Liver (tissue), 9 donors: ENCODE data around the gene MYLK2. TPM values are rescaled to one million over a fixed set of nuclear protein-coding genes. Genes with fewer than 3 reads are reported as not detected.

ENCODE experiments used
- DNase-seq: peaks from one replicate; pipeline ENCODE4 v3.0.0-alpha.2; 2017; ENCODE audit warnings: low spot score
- H3K27ac ChIP-seq, 2 donors: one replicate each; pipeline ENCODE4 v1.7.0; 2013; ENCODE audit warnings: inconsistent platforms in 2 of 2, low read length in 2 of 2, control low read depth in 1 of 2, low read depth in 1 of 2, mild to moderate bottlenecking in 1 of 2
- H3K27me3 ChIP-seq, 4 donors: one replicate each; pipeline versions ENCODE4 v1.6.1 to v1.7.0; 2013; ENCODE audit warnings: low read length in 3 of 4, inconsistent platforms in 1 of 4, mild to moderate bottlenecking in 1 of 4, moderate library complexity in 1 of 4; ENCODE audit not compliant: control insufficient read depth in 4 of 4, insufficient read depth in 4 of 4
- H3K36me3 ChIP-seq, 4 donors: one replicate each; pipeline versions ENCODE4 v1.6.1 to v1.7.0; 2013; ENCODE audit warnings: low read length in 3 of 4, mild to moderate bottlenecking in 3 of 4, low read depth in 1 of 4, moderate library complexity in 1 of 4; ENCODE audit not compliant: control insufficient read depth in 4 of 4, insufficient read depth in 3 of 4
- H3K4me1 ChIP-seq, 4 donors: one replicate each; pipeline versions ENCODE4 v1.6.1 to v1.7.0; 2013; ENCODE audit warnings: low read length in 3 of 4, mild to moderate bottlenecking in 3 of 4, moderate library complexity in 1 of 4; ENCODE audit not compliant: control insufficient read depth in 4 of 4, insufficient read depth in 4 of 4
- H3K4me3 ChIP-seq, 3 donors: one replicate each; pipeline versions ENCODE4 v1.6.1 to v1.7.0; 2013; ENCODE audit warnings: low read length in 3 of 3, control low read depth in 1 of 3, low read depth in 1 of 3, mild to moderate bottlenecking in 1 of 3
- H3K9ac ChIP-seq, 2 donors: one replicate each; pipeline ENCODE4 v1.7.0; 2013; ENCODE audit warnings: low read length in 2 of 2, mild to moderate bottlenecking in 2 of 2, moderate library complexity in 2 of 2, control low read depth in 1 of 2, low read depth in 1 of 2
- H3K9me3 ChIP-seq, 4 donors: one replicate each; pipeline versions ENCODE4 v1.6.1 to v1.7.0; 2013; ENCODE audit warnings: low read length in 3 of 4; ENCODE audit not compliant: control insufficient read depth in 4 of 4
- EGR1 ChIP-seq, 2 donors: IDR thresholded peaks; 2 replicates each; pipeline ENCODE4 v1.6.1; 2016 to 2018; ENCODE audit warnings: antibody characterized with exemption in 2 of 2, low read depth in 2 of 2
- FOXA1 ChIP-seq: IDR thresholded peaks from 2 replicates; pipeline ENCODE4 v1.6.1; 2016; ENCODE audit warnings: antibody characterized with exemption
- FOXA2 ChIP-seq: IDR thresholded peaks from 2 replicates; pipeline ENCODE4 v1.6.1; 2016; ENCODE audit warnings: antibody characterized with exemption
- GABPA ChIP-seq, 2 donors: IDR thresholded peaks in 1 of 2; conservative IDR thresholded peaks in 1 of 2; 2 replicates each; pipeline ENCODE4 v1.6.1; 2016; ENCODE audit warnings: antibody characterized with exemption in 2 of 2, mild to moderate bottlenecking in 1 of 2, moderate library complexity in 1 of 2
- HNF4A ChIP-seq, 2 donors: conservative IDR thresholded peaks; 2 replicates each; pipeline ENCODE4 v1.6.1; 2016; ENCODE audit warnings: antibody characterized with exemption in 2 of 2, mild to moderate bottlenecking in 2 of 2
- HNF4G ChIP-seq: IDR thresholded peaks from 2 replicates; pipeline ENCODE4 v1.6.1; 2016; ENCODE audit warnings: antibody characterized with exemption
- JUND ChIP-seq, 2 donors: IDR thresholded peaks; 2 replicates each; pipeline ENCODE4 v1.6.1; 2016; ENCODE audit warnings: antibody characterized with exemption in 2 of 2
- RXRA ChIP-seq, 2 donors: IDR thresholded peaks; 2 replicates each; pipeline ENCODE4 v1.6.1; 2017 to 2018; ENCODE audit warnings: antibody characterized with exemption in 2 of 2, mild to moderate bottlenecking in 1 of 2
- YY1 ChIP-seq: IDR thresholded peaks from 2 replicates; pipeline ENCODE4 v1.6.1; 2016; ENCODE audit warnings: antibody characterized with exemption, mild to moderate bottlenecking
- WGBS: extraction: QIAGEN DNeasy Blood & Tissue Kit; methylation state at CpG from one replicate; pipeline ENCODE4 v1.1.7; 2013; 5-methylcytosine and 5-hydroxymethylcytosine counted together
- polyA plus RNA-seq, 2 donors: library from polyadenylated mRNA; stranded (reverse) in 1 of 2; unstranded in 1 of 2; fragments of 200-250 nt in 1 of 2; fragments of >200 nt in 1 of 2; fragmentation: Nextera tagmentation in 1 of 2; extraction: Ambion mirVana in 1 of 2; gene quantifications; one replicate each; pipeline versions ENCODE4 v1.2.1 to v1.2.3, GENCODE V29; 2013 to 2015
- total RNA-seq, 2 donors: library from RNA; depleted of rRNA; stranded (reverse); fragments of >200 nt; gene quantifications; one replicate each; pipeline ENCODE4 v1.2.3, GENCODE V29; 2014
- TF ChIP-seq, protein P1 (sequence below): IDR thresholded peaks from 2 replicates; pipeline ENCODE4 v1.6.1; 2016; ENCODE audit warnings: antibody characterized with exemption
- TF ChIP-seq, protein P2 (sequence below): IDR thresholded peaks from 2 replicates; pipeline ENCODE4 v1.6.1; 2016; ENCODE audit warnings: antibody characterized with exemption, mild to moderate bottlenecking
- TF ChIP-seq, protein P3 (sequence below): IDR thresholded peaks from 2 replicates; pipeline ENCODE4 v1.6.1; 2016; ENCODE audit warnings: antibody characterized with exemption
- donor health status: healthy.
- donor health status: healthy.
- donor health status: healthy.
- donor health status: healthy.
- donor health status: healthy.

The MYLK2 gene
- total and polyA plus RNA-seq, 4 donors = 0.08 to 0.19 TPM; not detected in 2

DNA sequence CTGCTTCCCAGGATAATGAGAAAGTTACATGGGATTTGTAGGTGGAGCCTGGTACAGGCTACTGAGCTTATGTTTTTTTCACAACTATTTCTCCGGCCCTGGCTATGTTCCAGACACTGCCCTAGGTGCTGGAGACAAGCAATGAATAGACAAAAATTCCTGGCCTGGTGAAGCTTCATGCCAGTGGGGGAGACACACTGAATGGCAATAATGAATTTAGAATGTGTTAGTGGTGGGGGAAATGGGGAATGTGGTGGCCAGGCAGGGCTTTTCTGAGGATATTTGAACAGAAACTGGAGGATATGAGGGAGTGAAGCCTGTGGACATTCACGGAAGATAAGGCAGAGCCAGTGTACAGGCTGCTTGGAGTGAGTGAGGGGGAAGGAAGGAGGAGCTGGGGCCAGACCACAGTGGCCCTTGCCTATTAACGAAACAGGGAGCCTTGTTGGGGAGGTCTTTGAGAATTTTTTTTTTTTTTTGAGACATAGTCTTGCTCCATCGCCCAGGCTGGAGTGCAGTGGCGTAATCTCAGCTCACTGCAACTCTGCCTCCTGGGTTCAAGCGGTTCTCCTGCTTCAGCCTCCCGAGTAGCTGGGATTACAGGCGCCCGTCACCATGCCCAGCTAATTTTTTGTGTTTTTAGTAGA is 19.6 kb downstream of the MYLK2 start (continued):
- TF ChIP-seq FOXA1 (no peak), JUND (IDR thresholded peaks at IDR 0.05) (no peak)

DNA sequence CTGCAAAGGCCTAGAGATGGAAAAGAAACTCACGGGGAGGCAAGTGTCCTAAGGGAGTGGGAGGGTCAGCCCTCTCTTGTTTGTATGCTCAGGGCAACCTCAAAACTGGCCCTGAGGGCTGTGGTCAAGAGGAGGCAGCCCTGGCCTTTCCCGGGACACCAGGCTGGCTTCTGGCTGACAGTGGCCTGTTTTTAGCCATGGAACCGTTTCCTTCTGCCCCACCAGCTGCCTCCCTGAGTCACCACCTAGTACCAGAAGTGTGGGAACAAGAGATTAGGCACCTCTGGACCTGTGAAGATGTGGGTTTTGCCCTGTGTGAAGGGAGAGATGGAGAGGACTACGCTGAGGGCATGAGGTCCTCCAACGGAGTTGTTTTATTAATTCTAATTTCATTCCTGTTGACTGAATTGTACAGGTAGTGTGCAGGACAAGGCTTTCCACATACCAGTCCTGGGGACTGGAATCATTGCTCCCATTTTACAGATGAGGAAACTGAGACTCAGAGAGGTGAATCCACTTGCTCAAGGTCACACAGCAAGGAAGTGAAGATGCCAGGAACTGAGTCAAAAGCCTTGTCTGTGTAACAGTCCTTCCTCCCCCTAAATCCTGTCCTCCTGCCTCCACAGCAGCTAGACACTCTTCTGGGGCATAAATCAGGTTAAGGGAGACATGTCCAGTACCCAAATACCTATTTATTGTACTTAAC is 20.8 kb downstream of the MYLK2 start:
- WGBS = 74% methylated on average over 5 of the region's 5 CpGs
- no peaks in the 10 kb centered on the region for H3K4me1 ChIP-seq

DNA sequence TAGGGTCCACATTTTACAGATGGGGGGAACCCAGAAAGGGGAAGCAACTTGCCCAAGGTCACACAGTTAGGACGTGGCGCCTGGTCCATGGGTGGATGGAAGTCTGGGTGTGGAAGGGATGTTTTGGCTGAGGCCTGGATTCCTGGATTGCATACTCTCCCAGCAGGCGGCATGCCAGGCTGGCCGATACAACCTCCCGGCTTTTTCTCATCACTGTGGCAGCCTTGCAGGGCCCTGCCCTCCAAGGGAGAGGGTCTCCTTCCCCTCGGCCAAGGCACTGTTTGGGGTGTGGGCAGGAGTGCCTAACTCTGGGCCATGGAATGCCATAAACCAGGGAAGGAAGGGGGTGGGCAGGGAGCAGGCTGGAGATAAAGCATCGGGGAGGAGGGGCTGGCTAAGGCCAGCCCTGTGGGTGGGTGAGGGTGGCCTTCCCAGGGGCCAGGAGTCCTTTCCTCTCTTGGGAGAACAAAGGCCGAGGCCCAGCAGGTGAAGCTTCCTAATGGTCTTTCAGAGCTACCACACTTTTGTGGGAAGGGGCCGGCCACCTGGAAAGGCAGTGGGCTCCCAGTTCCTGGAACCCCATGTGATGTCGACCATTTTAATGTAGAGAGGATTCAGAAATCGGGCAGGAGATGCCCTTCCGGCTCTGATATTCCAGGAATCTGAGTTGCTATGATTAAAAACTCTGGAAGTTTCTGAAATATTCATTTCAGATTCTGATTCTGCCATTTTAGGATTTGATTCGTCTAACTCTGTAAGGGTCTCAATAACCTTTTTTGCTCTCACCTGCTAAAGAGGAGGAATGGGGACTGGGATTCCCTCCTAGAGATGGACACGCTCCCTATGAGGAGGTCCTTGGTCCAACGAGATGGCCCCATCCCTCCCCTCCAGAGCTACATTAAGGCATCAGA is 22.0 kb downstream of the MYLK2 start:
- Histone ChIP-seq H3K4me3 (no peak overlapping the region), H3K4me1 (no peaks in the 10 kb centered on the region), H3K9me3 (no peaks in the 10 kb centered on the region), H3K27me3 (peaks cover 0 to 3% (median 0%) of the 10 kb centered on the region in 4 donors), H3K36me3 (no peaks in the 10 kb centered on the region), H3K9ac (no peak overlapping the region), H3K27ac (peak overlapping the region in 1 of 2 donors; percentile 34)
- TF ChIP-seq FOXA2 (no peak), GABPA (IDR thresholded peaks at IDR 0.05 in 1 of 2, conservative IDR thresholded peaks at IDR 0.05 in 1 of 2) (no peak), RXRA (IDR thresholded peaks at IDR 0.05) (no peak)
- TF ChIP-seq, protein P1, sequence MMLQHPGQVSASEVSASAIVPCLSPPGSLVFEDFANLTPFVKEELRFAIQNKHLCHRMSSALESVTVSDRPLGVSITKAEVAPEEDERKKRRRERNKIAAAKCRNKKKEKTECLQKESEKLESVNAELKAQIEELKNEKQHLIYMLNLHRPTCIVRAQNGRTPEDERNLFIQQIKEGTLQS = no peak
- 79% methylated on average over 15 of the region's 15 CpGs for WGBS
- DNase-seq = no peak

More for the DNA sequence above, 20.8 kb downstream of the MYLK2 start:
- H3K27me3 ChIP-seq = peaks cover 0 to 3% (median 0%) of the 10 kb centered on the region in 4 donors
- H3K9me3 ChIP-seq = no peaks in the 10 kb centered on the region
- no peak for DNase-seq
- no peaks in the 10 kb centered on the region for H3K36me3 ChIP-seq
- H3K9ac ChIP-seq = no peak overlapping the region
- H3K27ac ChIP-seq = no peak overlapping the region
- H3K4me3 ChIP-seq = no peak overlapping the region
- TF ChIP-seq, protein P2, sequence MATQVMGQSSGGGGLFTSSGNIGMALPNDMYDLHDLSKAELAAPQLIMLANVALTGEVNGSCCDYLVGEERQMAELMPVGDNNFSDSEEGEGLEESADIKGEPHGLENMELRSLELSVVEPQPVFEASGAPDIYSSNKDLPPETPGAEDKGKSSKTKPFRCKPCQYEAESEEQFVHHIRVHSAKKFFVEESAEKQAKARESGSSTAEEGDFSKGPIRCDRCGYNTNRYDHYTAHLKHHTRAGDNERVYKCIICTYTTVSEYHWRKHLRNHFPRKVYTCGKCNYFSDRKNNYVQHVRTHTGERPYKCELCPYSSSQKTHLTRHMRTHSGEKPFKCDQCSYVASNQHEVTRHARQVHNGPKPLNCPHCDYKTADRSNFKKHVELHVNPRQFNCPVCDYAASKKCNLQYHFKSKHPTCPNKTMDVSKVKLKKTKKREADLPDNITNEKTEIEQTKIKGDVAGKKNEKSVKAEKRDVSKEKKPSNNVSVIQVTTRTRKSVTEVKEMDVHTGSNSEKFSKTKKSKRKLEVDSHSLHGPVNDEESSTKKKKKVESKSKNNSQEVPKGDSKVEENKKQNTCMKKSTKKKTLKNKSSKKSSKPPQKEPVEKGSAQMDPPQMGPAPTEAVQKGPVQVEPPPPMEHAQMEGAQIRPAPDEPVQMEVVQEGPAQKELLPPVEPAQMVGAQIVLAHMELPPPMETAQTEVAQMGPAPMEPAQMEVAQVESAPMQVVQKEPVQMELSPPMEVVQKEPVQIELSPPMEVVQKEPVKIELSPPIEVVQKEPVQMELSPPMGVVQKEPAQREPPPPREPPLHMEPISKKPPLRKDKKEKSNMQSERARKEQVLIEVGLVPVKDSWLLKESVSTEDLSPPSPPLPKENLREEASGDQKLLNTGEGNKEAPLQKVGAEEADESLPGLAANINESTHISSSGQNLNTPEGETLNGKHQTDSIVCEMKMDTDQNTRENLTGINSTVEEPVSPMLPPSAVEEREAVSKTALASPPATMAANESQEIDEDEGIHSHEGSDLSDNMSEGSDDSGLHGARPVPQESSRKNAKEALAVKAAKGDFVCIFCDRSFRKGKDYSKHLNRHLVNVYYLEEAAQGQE = no peak
- TF ChIP-seq HNF4A (conservative IDR thresholded peaks at IDR 0.05) = no peak
- TF ChIP-seq EGR1 (IDR thresholded peaks at IDR 0.05; ENCODE audit: low read depth in 2 of 2) = no peak
- no peak for TF ChIP-seq GABPA (IDR thresholded peaks at IDR 0.05 in 1 of 2, conservative IDR thresholded peaks at IDR 0.05 in 1 of 2)
- no peak for TF ChIP-seq YY1
- no peak for TF ChIP-seq HNF4G
- TF ChIP-seq, protein P3, sequence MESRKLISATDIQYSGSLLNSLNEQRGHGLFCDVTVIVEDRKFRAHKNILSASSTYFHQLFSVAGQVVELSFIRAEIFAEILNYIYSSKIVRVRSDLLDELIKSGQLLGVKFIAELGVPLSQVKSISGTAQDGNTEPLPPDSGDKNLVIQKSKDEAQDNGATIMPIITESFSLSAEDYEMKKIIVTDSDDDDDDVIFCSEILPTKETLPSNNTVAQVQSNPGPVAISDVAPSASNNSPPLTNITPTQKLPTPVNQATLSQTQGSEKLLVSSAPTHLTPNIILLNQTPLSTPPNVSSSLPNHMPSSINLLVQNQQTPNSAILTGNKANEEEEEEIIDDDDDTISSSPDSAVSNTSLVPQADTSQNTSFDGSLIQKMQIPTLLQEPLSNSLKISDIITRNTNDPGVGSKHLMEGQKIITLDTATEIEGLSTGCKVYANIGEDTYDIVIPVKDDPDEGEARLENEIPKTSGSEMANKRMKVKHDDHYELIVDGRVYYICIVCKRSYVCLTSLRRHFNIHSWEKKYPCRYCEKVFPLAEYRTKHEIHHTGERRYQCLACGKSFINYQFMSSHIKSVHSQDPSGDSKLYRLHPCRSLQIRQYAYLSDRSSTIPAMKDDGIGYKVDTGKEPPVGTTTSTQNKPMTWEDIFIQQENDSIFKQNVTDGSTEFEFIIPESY = no peak
